Gastrocnemius medialis (tissue), 4 donors: ENCODE results near the gene PTPRE. TPM values are rescaled to one million over a fixed set of nuclear protein-coding genes. Genes with fewer than 3 reads are reported as not detected.

ENCODE experiments used
- ATAC-seq, 2 donors: fragments of 150-250 bp; one replicate each; pipeline ENCODE4 v1.9.1; 2016
- DNase-seq, 2 donors: peaks; one replicate each; pipeline ENCODE4 v3.0.0-alpha.2; 2019
- H3K27ac ChIP-seq, 4 donors: fragments of 200-600 bp; sonication (generic); 1 replicate in 1 of 4; 2 replicates in 3 of 4; pipeline ENCODE4 v1.5.1; 2016 to 2018; ENCODE audit warnings: mild to moderate bottlenecking in 2 of 4, moderate library complexity in 1 of 4
- H3K27me3 ChIP-seq, 3 donors: fragments of 200-600 bp; sonication (generic) in 2 of 3; 1 replicate in 1 of 3; 2 replicates in 2 of 3; pipeline versions ENCODE4 v1.5.1 to v1.6.0; 2016 to 2019; ENCODE audit warnings: mild to moderate bottlenecking in 1 of 3, moderate library complexity in 1 of 3
- H3K36me3 ChIP-seq, 2 donors: fragments of 200-600 bp; sonication (generic) in 1 of 2; one replicate each; pipeline ENCODE4 v1.5.1; 2017 to 2018
- H3K4me1 ChIP-seq, 2 donors: fragments of 200-600 bp; sonication (generic) in 1 of 2; one replicate each; pipeline ENCODE4 v1.5.1; 2016 to 2017; ENCODE audit warnings: mild to moderate bottlenecking in 2 of 2
- H3K4me3 ChIP-seq, 4 donors: fragments of 200-600 bp; sonication (generic) in 3 of 4; 1 replicate in 1 of 4; 2 replicates in 3 of 4; pipeline ENCODE4 v1.5.1; 2016 to 2019; ENCODE audit warnings: mild to moderate bottlenecking in 2 of 4
- H3K9me3 ChIP-seq, 3 donors: fragments of 200-600 bp; sonication (generic) in 2 of 3; 1 replicate in 1 of 3; 2 replicates in 2 of 3; pipeline ENCODE4 v1.5.1; 2016 to 2019
- POLR2A ChIP-seq, 2 donors: fragments of 450-650 bp; IDR thresholded peaks; one replicate each; pipeline ENCODE4 v1.6.1; 2017; ENCODE audit warnings: antibody characterized with exemption in 2 of 2, mild to moderate bottlenecking in 2 of 2, moderate library complexity in 2 of 2
- in situ Hi-C, 4 donors: fragments of 200-750 bp; cut with MboI; loops; one replicate each; pipeline versions ENCODE4 v1.15.0 to v1.8.0; 2017; ENCODE audit warnings: low sequenced_read_pairs in 4 of 4
- intact Hi-C: fragments of 100-400 bp; cut with DNase I; formaldehyde crosslinking; loops from one replicate; pipeline ENCODE4 v1.15.1; 2023; ENCODE audit warnings: low total_unique reads
- total RNA-seq, 4 donors: library from RNA; depleted of rRNA; stranded (reverse); fragments of >200 nt; gene quantifications; one replicate each; pipeline versions ENCODE4 v1.1.0 to v1.2.3, GENCODE V29; 2016
- TF ChIP-seq, protein P1 (sequence below), 5 experiments: fragments of 450-650 bp in 3 of 5; fragments of 200-600 bp in 2 of 5; sonication (generic) in 2 of 5; IDR thresholded peaks in 4 of 5; conservative IDR thresholded peaks in 1 of 5; 1 replicate in 4 of 5; 2 replicates in 1 of 5; pipeline ENCODE4 v1.5.1; 2016 to 2019; ENCODE audit warnings: antibody characterized with exemption in 5 of 5, mild to moderate bottlenecking in 3 of 5, moderate library complexity in 3 of 5

Gene PTPRE
- total RNA-seq, 4 donors from 2014 or later: 0.97 to 2.2 (median 1.6) TPM

DNA sequence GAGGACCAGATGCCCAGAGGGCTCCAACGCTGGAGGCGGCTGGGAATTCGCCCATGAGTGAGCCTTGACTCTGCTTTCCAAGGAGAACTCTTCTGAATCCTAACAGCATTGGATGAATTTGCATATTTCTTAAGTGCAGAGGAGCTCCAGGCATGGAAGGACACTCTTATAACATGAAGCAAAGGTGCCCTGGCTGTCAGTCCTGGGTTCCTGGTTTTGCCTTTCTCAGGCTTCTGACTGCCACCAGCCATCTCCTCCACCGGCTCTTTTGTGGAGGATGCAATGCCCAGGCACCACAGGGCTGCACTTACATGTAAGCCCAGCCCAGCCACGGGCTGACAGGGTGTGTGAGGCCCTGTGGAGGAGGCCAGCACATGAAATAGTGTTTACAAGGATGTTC lies 22.4 kb upstream of the PTPRE start:
- in situ Hi-C loops (no loop called here), intact Hi-C loops (no loop called here)
- DNase-seq (no peak), ATAC-seq (no peak)
- no peaks in the 10 kb centered on the region for H3K4me1 ChIP-seq
- H3K27ac ChIP-seq: no peak overlapping the region
- no peaks in the 10 kb centered on the region for H3K9me3 ChIP-seq
- H3K4me3 ChIP-seq: no peak overlapping the region
- H3K27me3 ChIP-seq: peaks cover 0 to 10% (median 0%) of the 10 kb centered on the region in 3 donors
- H3K36me3 ChIP-seq: no peaks in the 10 kb centered on the region
- no peak for TF ChIP-seq POLR2A (IDR thresholded peaks at IDR 0.05)
- TF ChIP-seq, protein P1, sequence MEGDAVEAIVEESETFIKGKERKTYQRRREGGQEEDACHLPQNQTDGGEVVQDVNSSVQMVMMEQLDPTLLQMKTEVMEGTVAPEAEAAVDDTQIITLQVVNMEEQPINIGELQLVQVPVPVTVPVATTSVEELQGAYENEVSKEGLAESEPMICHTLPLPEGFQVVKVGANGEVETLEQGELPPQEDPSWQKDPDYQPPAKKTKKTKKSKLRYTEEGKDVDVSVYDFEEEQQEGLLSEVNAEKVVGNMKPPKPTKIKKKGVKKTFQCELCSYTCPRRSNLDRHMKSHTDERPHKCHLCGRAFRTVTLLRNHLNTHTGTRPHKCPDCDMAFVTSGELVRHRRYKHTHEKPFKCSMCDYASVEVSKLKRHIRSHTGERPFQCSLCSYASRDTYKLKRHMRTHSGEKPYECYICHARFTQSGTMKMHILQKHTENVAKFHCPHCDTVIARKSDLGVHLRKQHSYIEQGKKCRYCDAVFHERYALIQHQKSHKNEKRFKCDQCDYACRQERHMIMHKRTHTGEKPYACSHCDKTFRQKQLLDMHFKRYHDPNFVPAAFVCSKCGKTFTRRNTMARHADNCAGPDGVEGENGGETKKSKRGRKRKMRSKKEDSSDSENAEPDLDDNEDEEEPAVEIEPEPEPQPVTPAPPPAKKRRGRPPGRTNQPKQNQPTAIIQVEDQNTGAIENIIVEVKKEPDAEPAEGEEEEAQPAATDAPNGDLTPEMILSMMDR (IDR thresholded peaks at IDR 0.05 in 4 of 5, conservative IDR thresholded peaks at IDR 0.05 in 1 of 5): no peak

DNA sequence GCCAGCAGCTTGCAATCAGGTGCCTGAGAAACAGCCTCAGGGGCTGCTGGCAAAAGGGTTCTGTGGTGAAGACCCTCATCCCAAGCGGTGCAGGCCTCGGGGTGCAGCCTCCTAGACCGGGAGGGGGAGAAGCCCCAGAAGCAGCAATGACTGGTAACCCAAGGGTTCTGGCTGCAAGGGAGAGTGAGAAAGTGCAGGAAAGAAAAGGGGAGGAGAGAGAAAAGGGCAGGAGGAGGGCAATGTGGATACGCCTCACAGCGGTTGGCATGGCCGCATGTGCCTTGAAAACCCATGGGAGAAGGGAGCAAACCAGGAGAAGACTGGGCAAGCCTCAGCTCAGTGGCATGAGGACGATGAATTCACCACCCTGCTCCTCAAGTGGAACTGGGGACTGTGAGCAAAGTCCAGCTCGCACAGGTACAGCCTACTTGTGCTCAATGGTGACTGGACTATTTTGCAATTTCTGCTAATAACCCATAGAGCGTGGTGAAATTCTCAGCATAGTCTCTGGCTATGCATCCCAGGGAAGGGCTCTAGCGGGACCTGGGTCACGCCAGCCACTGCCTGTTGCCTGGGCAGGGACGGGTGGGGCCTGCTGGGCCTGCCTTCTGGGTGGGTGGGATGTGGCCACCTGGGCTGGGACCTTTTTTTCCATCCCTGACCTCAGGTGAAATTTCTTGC lies 20.4 kb upstream of the PTPRE start:
- ATAC-seq (no peak), DNase-seq (no peak)
- in situ Hi-C loops (no loop called here), intact Hi-C loops (no loop called here)
- TF ChIP-seq POLR2A (IDR thresholded peaks at IDR 0.05): no peak
- TF ChIP-seq, protein P1 (IDR thresholded peaks at IDR 0.05 in 4 of 5, conservative IDR thresholded peaks at IDR 0.05 in 1 of 5): no peak
- H3K9me3 ChIP-seq: no peaks in the 10 kb centered on the region
- H3K36me3 ChIP-seq: no peaks in the 10 kb centered on the region
- peaks cover 0 to 10% (median 0%) of the 10 kb centered on the region in 3 donors for H3K27me3 ChIP-seq
- H3K4me1 ChIP-seq: no peaks in the 10 kb centered on the region
- no peak overlapping the region for H3K27ac ChIP-seq
- no peak overlapping the region for H3K4me3 ChIP-seq

DNA sequence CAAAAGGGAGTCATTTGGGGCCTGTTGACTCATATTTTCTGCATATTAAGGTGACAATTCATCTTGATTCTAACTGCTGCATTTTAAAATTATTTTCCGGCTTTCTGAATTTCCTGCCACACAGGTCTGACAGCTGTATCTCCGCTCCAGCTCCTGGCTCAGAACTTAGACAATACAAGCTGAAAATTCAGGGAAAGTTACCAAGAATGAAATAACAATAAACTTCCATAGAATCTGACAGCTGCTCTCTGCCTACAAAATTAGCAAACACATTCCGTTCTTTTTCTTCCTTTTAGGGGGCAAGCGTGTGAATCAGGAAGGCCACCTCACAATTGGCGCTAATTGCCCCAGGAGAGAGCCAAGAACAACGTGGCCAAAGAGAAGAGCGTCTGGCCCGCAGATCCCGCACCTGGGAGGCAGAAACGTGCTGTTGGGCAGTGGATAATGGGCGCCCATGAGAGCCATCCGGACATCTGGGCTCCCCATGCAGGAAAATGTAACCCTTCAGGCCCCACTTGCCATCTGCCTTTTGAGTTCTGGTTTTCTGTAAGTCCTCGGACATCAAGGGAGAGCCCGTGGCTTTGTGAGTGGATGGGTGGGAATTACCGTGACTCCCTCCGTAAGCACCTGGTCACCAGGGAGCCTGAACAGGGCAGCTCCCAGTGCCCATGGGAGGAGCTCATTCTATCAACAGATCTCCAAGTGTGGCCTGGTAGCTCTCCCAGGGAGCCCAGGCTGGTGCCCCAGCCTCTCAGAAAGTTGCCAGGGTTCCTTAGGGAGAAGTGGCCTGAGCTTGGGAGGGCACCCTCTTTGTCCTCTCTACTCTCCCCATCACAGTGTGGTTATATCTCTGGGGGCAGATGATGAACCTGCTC lies 19.1 kb upstream of the PTPRE start:
- Histone ChIP-seq H3K4me3 (no peak overlapping the region), H3K36me3 (no peaks in the 10 kb centered on the region), H3K4me1 (no peaks in the 10 kb centered on the region), H3K27me3 (peaks cover 0 to 10% (median 0%) of the 10 kb centered on the region in 3 donors), H3K27ac (no peak overlapping the region), H3K9me3 (no peaks in the 10 kb centered on the region)
- DNase-seq (no peak), ATAC-seq (no peak)
- in situ Hi-C loops (no loop called here), intact Hi-C loops (no loop called here)
- TF ChIP-seq, protein P1 (IDR thresholded peaks at IDR 0.05 in 4 of 5, conservative IDR thresholded peaks at IDR 0.05 in 1 of 5): no peak
- no peak for TF ChIP-seq POLR2A (IDR thresholded peaks at IDR 0.05)

DNA sequence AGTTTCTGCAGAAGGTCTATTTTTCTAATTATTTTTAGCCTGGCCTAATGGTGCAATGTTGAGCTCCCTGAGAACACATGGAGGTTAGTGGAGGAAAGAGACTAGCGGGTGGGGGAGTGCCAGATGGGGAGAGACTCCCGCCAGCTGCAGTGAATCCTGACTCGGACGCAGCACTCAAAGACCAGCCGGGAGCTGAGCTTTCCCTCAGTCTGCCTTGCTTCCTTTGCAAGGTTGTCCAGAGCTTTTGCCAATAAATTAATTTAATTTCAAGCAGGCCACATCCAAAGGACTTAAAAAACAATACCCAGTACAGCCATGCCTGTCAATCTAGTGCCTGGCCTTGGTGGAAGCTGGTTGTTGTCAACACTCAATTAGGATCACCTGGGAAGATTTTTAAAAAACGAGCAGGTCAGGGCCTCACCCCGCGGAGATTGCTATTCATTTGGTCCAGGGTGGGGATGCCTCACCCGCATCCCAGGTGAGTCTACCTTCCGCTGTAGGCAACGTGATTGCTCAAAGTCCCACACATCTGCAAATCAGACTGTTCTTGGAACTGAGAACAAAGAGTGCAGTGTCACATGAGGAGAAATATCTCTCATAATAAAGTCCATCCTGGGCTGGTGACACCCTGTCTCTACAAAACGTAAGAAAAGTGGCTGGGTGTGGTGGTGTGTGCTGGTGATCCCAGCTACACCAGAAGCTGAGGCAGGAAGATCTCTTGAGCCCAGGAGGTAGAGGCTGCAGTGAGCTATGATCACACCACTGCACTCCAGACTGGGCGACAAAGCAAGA lies 18.2 kb upstream of the PTPRE start:
- no peaks in the 10 kb centered on the region for H3K36me3 ChIP-seq
- TF ChIP-seq, protein P1 (IDR thresholded peaks at IDR 0.05 in 4 of 5, conservative IDR thresholded peaks at IDR 0.05 in 1 of 5): no peak
- TF ChIP-seq POLR2A (IDR thresholded peaks at IDR 0.05): no peak
- ATAC-seq (no peak), DNase-seq (no peak)
- H3K27ac ChIP-seq: peak overlapping the region in 1 of 4 donors; percentile 38
- peaks cover 0 to 10% (median 0%) of the 10 kb centered on the region in 3 donors for H3K27me3 ChIP-seq
- intact Hi-C loops: no loop called here
- no peaks in the 10 kb centered on the region for H3K9me3 ChIP-seq
- H3K4me3 ChIP-seq: no peak overlapping the region
- in situ Hi-C loops: no loop called here
- no peaks in the 10 kb centered on the region for H3K4me1 ChIP-seq
